Measurements from ENCODE around the gene DOK1.

The DOK1 gene

GRCh38 chr2:74534411-74534810, 20.1 kb upstream of the DOK1 start:
- H3K27ac Mint-ChIP-seq: no peak overlapping the region
- TF ChIP-seq CTCF (IDR thresholded peaks at IDR 0.05; ENCODE audit: unreplicated experiment in 3 of 3): no peak
- H3K36me3 Mint-ChIP-seq (ENCODE audit: low read depth): peaks cover 8% of the 10 kb centered on the region
- no peaks in the 10 kb centered on the region for H3K9me3 Mint-ChIP-seq
- peaks cover 13% of the 10 kb centered on the region for H3K4me1 Mint-ChIP-seq
- no peak overlapping the region for H3K4me3 Mint-ChIP-seq
- no peaks in the 10 kb centered on the region for H3K27me3 Mint-ChIP-seq (ENCODE audit: low read depth)

DNA sequence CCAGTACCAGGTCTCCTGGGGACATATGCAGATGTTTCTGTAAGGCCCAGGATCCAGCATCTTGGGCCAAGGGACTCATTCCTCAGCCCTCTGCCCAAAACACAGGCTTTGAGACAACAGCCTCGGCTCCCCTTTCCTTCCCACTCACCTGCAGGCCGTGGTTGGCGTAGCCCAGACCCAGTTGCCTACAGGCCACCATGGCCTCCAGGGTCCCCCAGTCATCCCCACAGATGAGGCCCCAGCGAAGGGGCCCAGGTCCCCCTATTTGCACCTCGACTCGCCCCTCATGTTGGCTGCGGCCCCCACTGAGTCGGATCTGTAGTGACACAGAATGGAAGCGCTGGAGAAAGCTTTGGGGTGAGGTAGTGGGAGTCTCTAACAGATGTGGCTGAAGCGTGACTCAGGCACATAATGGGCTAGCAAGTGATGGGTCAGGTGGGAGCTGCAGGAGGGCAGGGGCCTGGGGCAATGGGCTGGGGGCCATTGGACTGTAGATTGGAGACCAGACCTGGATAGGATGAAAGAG, 19.0 kb upstream of the DOK1 start:
- H3K27ac Mint-ChIP-seq: no peak overlapping the region
- H3K9me3 Mint-ChIP-seq: no peaks in the 10 kb centered on the region
- H3K4me1 Mint-ChIP-seq: peaks cover 12% of the 10 kb centered on the region
- H3K27me3 Mint-ChIP-seq (ENCODE audit: low read depth): no peaks in the 10 kb centered on the region
- no peak overlapping the region for H3K4me3 Mint-ChIP-seq
- peaks cover 8% of the 10 kb centered on the region for H3K36me3 Mint-ChIP-seq (ENCODE audit: low read depth)
- no peak for TF ChIP-seq CTCF (IDR thresholded peaks at IDR 0.05; ENCODE audit: unreplicated experiment in 3 of 3)

- no peaks in the 10 kb centered on the region for H3K27me3 Mint-ChIP-seq (ENCODE audit: low read depth)
- H3K9me3 Mint-ChIP-seq: no peaks in the 10 kb centered on the region
- H3K36me3 Mint-ChIP-seq (ENCODE audit: low read depth): peaks cover 11% of the 10 kb centered on the region
- no peak overlapping the region for H3K27ac Mint-ChIP-seq
- no peak overlapping the region for H3K4me3 Mint-ChIP-seq
- peaks cover 6% of the 10 kb centered on the region for H3K4me1 Mint-ChIP-seq
- no peak for TF ChIP-seq CTCF (IDR thresholded peaks at IDR 0.05; ENCODE audit: unreplicated experiment in 3 of 3)
Measured at GRCh38 chr2:74536166-74536950, 18.2 kb upstream of the DOK1 start.

GRCh38 chr2:74537140-74537539, 17.4 kb upstream of the DOK1 start:
- Mint-ChIP-seq H3K36me3 (ENCODE audit: low read depth) (peaks cover 11% of the 10 kb centered on the region), H3K9me3 (no peaks in the 10 kb centered on the region), H3K27ac (no peak overlapping the region), H3K27me3 (ENCODE audit: low read depth) (no peaks in the 10 kb centered on the region), H3K4me1 (peaks cover 3% of the 10 kb centered on the region), H3K4me3 (no peak overlapping the region)
- TF ChIP-seq CTCF (IDR thresholded peaks at IDR 0.05; ENCODE audit: unreplicated experiment in 3 of 3): no peak

GRCh38 chr2:74538881-74539339, 15.6 kb upstream of the DOK1 start:
- peaks cover 7% of the 10 kb centered on the region for H3K36me3 Mint-ChIP-seq (ENCODE audit: low read depth)
- no peak overlapping the region for H3K4me3 Mint-ChIP-seq
- no peaks in the 10 kb centered on the region for H3K27me3 Mint-ChIP-seq (ENCODE audit: low read depth)
- peaks cover 4% of the 10 kb centered on the region for H3K4me1 Mint-ChIP-seq
- no peak for TF ChIP-seq CTCF (IDR thresholded peaks at IDR 0.05; ENCODE audit: unreplicated experiment in 3 of 3)
- H3K9me3 Mint-ChIP-seq: no peaks in the 10 kb centered on the region
- H3K27ac Mint-ChIP-seq: no peak overlapping the region

DNA sequence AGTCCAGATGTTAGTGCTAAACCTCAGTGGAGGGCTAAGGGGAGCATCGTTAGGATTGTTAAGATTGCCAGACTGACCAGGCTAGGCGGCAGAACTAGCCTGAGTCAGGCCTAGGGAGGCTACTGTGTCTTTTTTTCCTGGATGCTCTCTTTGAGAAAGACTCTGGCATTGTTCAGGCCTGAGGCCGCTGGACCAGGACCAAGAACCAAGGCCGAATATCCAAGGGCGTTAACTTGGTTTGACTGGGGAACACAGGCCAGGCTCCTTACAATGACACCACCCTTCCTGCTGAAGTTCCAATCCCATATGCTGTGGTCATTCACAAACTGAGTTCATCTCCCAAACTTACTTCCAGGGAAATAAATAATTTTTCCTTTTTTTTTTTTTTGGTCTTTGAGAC, 14.2 kb upstream of the DOK1 start:
- Mint-ChIP-seq H3K4me3 (no peak overlapping the region), H3K9me3 (no peaks in the 10 kb centered on the region), H3K27me3 (ENCODE audit: low read depth) (no peaks in the 10 kb centered on the region), H3K4me1 (peaks cover 4% of the 10 kb centered on the region), H3K27ac (no peak overlapping the region), H3K36me3 (ENCODE audit: low read depth) (peaks cover 7% of the 10 kb centered on the region)
- no peak for TF ChIP-seq CTCF (IDR thresholded peaks at IDR 0.05; ENCODE audit: unreplicated experiment in 3 of 3)

All from nephron (organoid).